AG04449 (cell line): Measurements from ENCODE around the gene HYI.

Experiments used
- CTCF ChIA-PET: fragments of 350-600 bp; formaldehyde crosslinking; extraction: SDS; loops from one replicate; lab custom pipeline; 2021; ENCODE audit warnings: antibody characterized with exemption; lab: Yijun Ruan, JAX
- POLR2A ChIA-PET: fragments of 400-600, 350-600 bp; formaldehyde crosslinking; extraction: SDS; loops from one replicate; lab custom pipeline; 2020; ENCODE audit warnings: antibody characterized with exemption, inconsistent platforms; lab: Yijun Ruan, JAX
- DNase-seq: peaks from one replicate; pipeline ENCODE4 v3.0.0-alpha.2; 2010; ENCODE audit warnings: low read depth, low spot score
- H3K4me3 ChIP-seq: 2 replicates; pipeline ENCODE4 v1.5.1; 2011; ENCODE audit warnings: low read depth, mild to moderate bottlenecking, control low read depth, low read length
- TF ChIP-seq, protein P1 (sequence below): IDR thresholded peaks from one replicate; pipeline ENCODE4 v1.5.1; 2011; ENCODE audit warnings: mild to moderate bottlenecking, moderate library complexity, low read length, control low read depth, inconsistent platforms; ENCODE audit not compliant: insufficient read depth; ENCODE audit errors: missing control alignments

HYI gene

DNA sequence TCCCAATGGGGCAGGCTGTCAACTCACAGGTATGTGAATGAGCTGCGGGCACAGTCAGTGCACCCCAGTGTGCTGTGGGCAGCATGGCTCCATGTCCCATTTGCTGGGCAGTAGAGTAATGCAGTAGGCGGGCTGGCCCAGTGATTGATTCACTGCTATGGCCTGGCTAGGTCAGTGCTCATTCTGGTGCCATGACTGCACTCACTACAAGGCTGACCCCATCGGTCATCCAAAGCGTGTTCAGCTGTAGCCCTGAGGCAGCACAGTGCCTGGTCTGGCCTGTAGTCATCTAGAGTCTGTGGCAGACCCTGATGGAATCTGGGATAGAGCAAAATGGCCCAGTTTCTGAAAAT, 7.4 kb downstream of the HYI start:
- ChIA-PET CTCF (interaction anchor here (1.5 kb wide), 1 partner anchor 219 kb away, joined by 5 read pairs; no protein-coding TSS in a partner anchor), POLR2A (no interaction called here)
- no peak for DNase-seq
- TF ChIP-seq, protein P1, sequence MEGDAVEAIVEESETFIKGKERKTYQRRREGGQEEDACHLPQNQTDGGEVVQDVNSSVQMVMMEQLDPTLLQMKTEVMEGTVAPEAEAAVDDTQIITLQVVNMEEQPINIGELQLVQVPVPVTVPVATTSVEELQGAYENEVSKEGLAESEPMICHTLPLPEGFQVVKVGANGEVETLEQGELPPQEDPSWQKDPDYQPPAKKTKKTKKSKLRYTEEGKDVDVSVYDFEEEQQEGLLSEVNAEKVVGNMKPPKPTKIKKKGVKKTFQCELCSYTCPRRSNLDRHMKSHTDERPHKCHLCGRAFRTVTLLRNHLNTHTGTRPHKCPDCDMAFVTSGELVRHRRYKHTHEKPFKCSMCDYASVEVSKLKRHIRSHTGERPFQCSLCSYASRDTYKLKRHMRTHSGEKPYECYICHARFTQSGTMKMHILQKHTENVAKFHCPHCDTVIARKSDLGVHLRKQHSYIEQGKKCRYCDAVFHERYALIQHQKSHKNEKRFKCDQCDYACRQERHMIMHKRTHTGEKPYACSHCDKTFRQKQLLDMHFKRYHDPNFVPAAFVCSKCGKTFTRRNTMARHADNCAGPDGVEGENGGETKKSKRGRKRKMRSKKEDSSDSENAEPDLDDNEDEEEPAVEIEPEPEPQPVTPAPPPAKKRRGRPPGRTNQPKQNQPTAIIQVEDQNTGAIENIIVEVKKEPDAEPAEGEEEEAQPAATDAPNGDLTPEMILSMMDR, result no peak
- H3K4me3 ChIP-seq, result no peak overlapping the region

DNA sequence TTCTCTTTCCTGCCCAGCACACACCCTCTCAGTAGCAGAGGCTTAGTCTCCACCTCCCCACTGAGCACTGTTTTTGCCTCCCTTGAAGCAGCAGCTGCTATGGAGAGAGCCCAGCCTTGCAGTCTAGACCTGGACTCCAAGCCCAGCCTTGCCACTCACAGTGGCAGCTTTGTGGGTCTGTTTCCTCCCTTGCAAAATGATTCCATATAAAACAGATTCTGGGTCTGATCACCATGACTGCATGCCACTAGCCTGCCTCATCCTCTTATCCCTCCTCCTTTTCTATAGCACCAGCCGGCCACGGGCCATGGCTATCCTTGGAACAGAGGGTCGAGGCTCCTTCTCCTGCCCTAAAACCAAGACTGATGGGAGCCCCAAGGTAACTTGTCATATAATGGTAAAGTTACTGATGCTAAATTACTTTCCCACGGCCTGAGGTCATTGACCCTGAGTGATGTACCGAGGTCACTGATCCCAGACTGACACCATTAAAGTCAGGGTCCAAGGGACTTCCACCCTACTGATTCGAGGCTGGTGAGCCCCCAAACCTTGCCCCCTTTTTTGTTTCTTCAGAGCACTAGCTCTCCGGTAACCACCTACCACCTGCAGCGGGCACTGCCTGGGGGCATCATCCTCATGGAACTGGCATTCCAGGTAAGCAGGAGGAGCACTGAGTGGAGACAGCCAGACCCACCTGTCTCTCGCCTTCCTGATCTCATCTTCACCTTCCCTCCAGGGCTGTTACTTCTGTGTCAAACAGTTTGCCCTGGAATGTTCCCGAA, 7.9 kb downstream of the HYI start:
- TF ChIP-seq, protein P1, result no peak
- ChIA-PET POLR2A (interaction anchor here (0.6 kb wide), 1 partner anchor 61 kb away, joined by 3 read pairs; no protein-coding TSS in a partner anchor), CTCF (interaction anchor here (1.5 kb wide), 1 partner anchor 219 kb away, joined by 5 read pairs; no protein-coding TSS in a partner anchor)
- no peak for DNase-seq
- H3K4me3 ChIP-seq, result no peak overlapping the region

DNA sequence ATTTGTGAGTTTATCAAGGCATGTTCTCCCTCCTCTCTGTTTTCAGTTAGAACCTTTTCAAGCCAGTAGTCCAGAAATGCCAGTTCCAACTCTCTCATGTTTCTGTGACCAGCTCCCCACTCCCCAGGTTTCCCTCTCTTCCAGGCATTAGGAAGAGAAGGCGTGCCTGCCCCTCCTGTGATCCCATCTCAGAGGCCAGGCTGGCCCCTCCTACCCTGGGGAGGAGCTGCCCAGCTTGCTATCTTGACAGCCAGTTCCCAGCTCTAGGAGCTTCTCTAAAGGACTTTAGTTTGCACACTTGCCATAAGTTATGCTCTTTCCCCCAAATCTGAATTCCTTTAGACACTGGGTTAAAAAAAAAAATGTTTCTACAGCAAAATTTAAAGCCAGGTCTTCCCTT, 8.9 kb downstream of the HYI start:
- ChIA-PET POLR2A (interaction anchor here (0.6 to 1.2 kb wide), 3 partner anchors 8 to 60 kb away, joined by 3 to 5 read pairs (median 3); partner anchors contain the start of gene HYI), CTCF (interaction anchor here (0.9 kb wide), 1 partner anchor 10 kb away, joined by 3 read pairs; no protein-coding TSS in a partner anchor)
- TF ChIP-seq, protein P1, result no peak
- no peak for DNase-seq
- no peak overlapping the region for H3K4me3 ChIP-seq

GRCh38 chr1:43444151-43444828, 9.4 kb downstream of the HYI start:
- H3K4me3 ChIP-seq, result no peak overlapping the region
- DNase-seq, result no peak
- POLR2A ChIA-PET, result interaction anchor here (1.0 to 1.2 kb wide), 2 partner anchors 8 to 10 kb away, joined by 3 to 5 read pairs; partner anchors contain the start of gene HYI
- TF ChIP-seq, protein P1, result no peak
- CTCF ChIA-PET, result interaction anchor here (0.9 kb wide), 1 partner anchor 10 kb away, joined by 3 read pairs; no protein-coding TSS in a partner anchor

DNA sequence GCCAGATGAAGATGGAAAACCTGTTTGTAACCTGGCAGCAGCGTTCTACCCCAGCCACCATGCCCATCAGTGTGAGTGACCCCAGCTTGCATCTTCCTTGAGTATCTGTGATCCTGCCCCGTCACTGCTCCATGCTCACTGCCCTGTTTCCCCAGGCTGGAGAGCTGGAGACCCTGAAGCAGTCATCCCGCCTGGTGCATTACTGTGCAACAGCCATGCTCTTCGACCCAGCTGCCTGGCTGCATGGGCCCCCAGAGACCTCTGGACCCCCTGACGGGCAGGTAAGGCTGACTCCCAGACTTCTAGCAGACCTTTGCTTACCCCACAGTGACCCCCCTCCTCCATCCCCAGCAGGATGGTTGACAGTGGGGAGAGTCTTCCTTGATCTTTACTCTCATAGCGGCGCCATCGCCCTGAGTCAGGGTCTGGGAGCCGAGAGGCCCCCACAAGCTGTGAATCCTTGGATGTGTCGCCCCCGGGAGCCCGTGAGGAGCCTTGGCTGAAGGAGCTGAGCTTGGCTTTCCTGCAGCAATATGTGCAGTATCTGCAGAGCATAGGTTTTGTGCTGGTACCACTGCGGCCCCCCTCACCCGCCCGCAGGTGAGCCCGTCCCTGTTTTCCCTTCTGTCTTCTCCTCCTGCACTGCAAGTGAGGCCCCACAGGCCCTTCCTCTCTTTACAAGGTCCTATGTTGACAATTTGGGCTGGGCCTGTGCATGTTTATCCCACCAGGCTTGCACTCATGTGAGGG, 10.4 kb downstream of the HYI start:
- no peak for DNase-seq
- TF ChIP-seq, protein P1, result no peak
- POLR2A ChIA-PET, result no interaction called here
- no peak overlapping the region for H3K4me3 ChIP-seq
- CTCF ChIA-PET, result interaction anchor here (1.0 kb wide), 1 partner anchor 214 kb away, joined by 3 read pairs; no protein-coding TSS in a partner anchor
